HG03521 (cell line): ENCODE data around the gene DDX39A.
A peak's percentile ranks its signal among the peaks of the same experiment; 100 is the strongest.
"Not testable (repeated sequence)": the region's sequence is repeated elsewhere in the genome, so short reads cannot be mapped to it uniquely, and the experiment has no call there.

Experiments
- ATAC-seq: cut with Tn5 transposase; IDR thresholded peaks from one replicate; pipeline ENCODE4 v1.9.1; 2021; ENCODE audit warnings: mild to moderate bottlenecking, moderate library complexity; ENCODE audit not compliant: unreplicated experiment

Gene DDX39A

GRCh38 chr19:14419106-14419813 lies at the start of gene DDX39A:
Gene DDX39A (minus strand): TSS chr19:14419341. CDS start chr19:14413220, 6,121 bp downstream.
- ATAC-seq, result peak; percentile 87

GRCh38 chr19:14467816-14468215 lies 48.7 kb upstream of the DDX39A start:
- no peak for ATAC-seq

GRCh38 chr19:14467391-14467790 lies 48.2 kb upstream of the DDX39A start:
- ATAC-seq, result no peak

GRCh38 chr19:14463747-14464146 lies 44.6 kb upstream of the DDX39A start:
- ATAC-seq, result no peak

GRCh38 chr19:14462401-14462800 lies 43.3 kb upstream of the DDX39A start:
- not testable (repeated sequence) for ATAC-seq

GRCh38 chr19:14460935-14461334 lies 41.8 kb upstream of the DDX39A start:
- no peak for ATAC-seq

GRCh38 chr19:14459703-14460102 lies 40.6 kb upstream of the DDX39A start:
- no peak for ATAC-seq

GRCh38 chr19:14452303-14452702 lies 33.2 kb upstream of the DDX39A start:
- not testable (repeated sequence) for ATAC-seq

GRCh38 chr19:14450876-14451275 lies 31.7 kb upstream of the DDX39A start:
- no peak for ATAC-seq

- no peak for ATAC-seq
Measured at GRCh38 chr19:14450168-14450874, 31.2 kb upstream of the DDX39A start.

GRCh38 chr19:14449321-14449720 lies 30.2 kb upstream of the DDX39A start:
- ATAC-seq, result no peak

- ATAC-seq, result no peak
Measured at GRCh38 chr19:14446336-14447036, 27.3 kb upstream of the DDX39A start.

- ATAC-seq, result no peak
Measured at GRCh38 chr19:14443632-14444216, 24.6 kb upstream of the DDX39A start.

- no peak for ATAC-seq
Measured at GRCh38 chr19:14442891-14443631, 23.9 kb upstream of the DDX39A start.

GRCh38 chr19:14441041-14441938 lies 22.1 kb upstream of the DDX39A start:
- ATAC-seq, result no peak

- ATAC-seq, result peak; percentile 75
Measured at GRCh38 chr19:14440049-14440448, 20.9 kb upstream of the DDX39A start.

- no peak for ATAC-seq
Measured at GRCh38 chr19:14439014-14439413, 19.9 kb upstream of the DDX39A start.

GRCh38 chr19:14437578-14438140 lies 18.5 kb upstream of the DDX39A start:
- ATAC-seq, result no peak

GRCh38 chr19:14435320-14436050 lies 16.3 kb upstream of the DDX39A start:
- no peak for ATAC-seq
